ENCODE data around the gene IGFBP1.
"Not testable (repeated sequence)": the region's sequence is repeated elsewhere in the genome, so short reads cannot be mapped to it uniquely, and the experiment has no call there.

IGFBP1 gene

DNA sequence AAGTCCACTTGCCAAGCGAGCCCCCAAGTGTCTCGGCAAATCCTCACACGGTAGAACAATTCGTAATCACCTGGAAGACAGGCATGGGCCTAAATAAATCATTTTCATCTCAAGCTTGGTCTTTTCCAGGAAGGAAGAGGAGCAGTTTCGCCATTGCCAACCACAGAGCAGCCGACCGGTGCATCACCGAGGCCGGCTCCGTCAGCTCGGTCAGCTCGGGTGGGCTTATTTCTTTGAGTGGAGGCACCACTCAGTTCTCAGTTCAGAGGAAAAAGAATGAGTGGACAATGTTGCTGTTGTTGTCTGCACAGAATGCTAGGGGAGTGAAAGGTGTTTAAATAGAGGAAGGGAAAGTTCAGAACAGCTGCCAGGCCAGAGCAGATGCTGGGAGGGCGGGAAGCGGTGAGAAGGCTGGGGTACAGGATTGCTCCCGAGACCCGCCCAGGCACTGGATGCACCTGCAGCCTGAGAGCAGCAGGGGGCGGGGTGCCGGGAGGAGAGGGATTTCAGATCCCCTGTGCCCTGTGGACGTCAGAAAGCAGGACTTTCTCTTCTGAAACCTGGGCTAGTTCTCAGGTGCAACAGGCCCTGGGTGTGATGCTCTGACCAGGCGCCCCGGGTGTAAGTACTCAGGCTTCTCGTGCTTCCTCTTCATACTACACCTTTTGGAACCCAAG, 50.5 kb downstream of the IGFBP1 start:
- no peak for DNase-seq (ENCODE audit: low read depth)

DNA sequence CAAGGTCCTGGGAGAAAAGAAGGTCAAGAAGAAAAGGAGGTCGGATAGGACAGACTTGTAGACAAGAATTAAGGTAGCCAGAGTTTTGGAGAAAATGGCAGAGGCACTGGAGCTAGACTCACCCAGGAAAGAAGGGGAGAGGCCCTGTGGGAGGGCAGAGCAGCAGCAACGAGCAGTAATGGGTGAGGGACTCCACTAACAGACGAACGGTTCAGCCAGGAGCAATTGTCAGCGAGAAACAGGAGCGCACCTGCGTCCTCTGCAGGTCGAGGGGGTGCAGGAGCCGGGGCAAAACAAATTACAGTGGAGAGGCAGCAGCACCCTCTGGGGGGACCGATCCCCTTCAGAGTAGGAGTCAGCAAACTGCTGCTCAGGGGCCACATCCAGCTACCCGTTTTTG, 51.3 kb downstream of the IGFBP1 start:
- no peak for DNase-seq (ENCODE audit: low read depth)

DNA sequence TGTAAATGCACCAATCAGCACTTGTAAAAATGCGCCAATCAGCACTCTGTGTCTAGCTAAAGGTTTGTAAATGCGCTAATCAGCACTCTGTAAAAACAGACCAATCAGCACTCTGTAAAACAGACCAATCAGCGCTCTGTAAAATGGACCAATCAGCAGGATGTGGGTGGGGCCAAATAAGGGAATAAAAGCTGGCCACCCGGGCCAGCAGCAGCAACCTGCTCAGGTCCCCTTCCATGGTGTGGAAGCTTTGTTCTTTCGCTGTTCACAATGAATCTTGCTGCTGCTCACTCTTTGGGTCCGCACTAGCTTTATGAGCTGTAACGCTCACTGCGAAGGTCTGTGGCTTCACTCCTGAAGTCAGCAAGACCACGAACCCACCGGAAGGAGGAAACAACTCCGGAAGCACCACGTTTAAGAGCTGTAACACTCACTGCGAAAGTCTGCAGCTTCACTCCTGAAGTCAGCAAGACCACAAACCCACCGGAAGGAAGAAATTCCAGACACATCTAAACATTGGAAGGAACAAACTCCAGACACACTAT, 52.0 kb downstream of the IGFBP1 start:
- not testable (repeated sequence) for DNase-seq (ENCODE audit: low read depth)

DNA sequence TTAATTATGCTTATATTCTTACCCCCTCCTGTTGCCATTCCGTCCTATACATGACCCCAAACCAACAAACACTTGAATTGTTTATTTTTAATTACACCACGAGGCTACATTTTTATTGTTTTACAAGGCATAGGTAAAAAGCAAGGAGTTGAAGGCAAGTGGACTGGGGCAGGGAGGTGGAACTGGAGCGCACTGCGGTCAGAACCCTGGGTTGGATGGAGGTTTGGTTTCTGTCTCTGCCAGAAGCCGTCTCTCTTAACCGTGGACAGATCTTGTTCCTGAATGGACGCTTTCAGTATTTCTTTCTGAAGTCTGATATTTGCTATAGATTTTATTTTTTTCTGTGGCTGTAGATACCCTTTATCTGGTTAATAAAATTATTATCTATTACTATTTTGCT, 52.7 kb downstream of the IGFBP1 start:
- DNase-seq (ENCODE audit: low read depth): no peak
